Skeletal muscle tissue (tissue), 4 donors: ENCODE results near the gene CAMK1D. TPM values are rescaled to one million over a fixed set of nuclear protein-coding genes. Genes with fewer than 3 reads are reported as not detected.
"Not testable (repeated sequence)": the region's sequence is repeated elsewhere in the genome, so short reads cannot be mapped to it uniquely, and the experiment has no call there.

Source experiments
- H3K27ac ChIP-seq: one replicate; pipeline ENCODE4 v1.7.0; 2013; ENCODE audit warnings: mild to moderate bottlenecking, low read depth, low read length, inconsistent platforms
- H3K27me3 ChIP-seq, 3 donors: one replicate each; pipeline ENCODE4 v1.7.0; 2013; ENCODE audit warnings: low read length in 3 of 3; ENCODE audit not compliant: control insufficient read depth in 3 of 3, insufficient read depth in 3 of 3
- H3K36me3 ChIP-seq, 3 donors: one replicate each; pipeline ENCODE4 v1.7.0; 2013; ENCODE audit warnings: low read length in 3 of 3; ENCODE audit not compliant: control insufficient read depth in 3 of 3, insufficient read depth in 3 of 3
- H3K4me1 ChIP-seq, 3 donors: one replicate each; pipeline ENCODE4 v1.7.0; 2013; ENCODE audit warnings: low read length in 3 of 3, mild to moderate bottlenecking in 3 of 3; ENCODE audit not compliant: control insufficient read depth in 3 of 3, insufficient read depth in 3 of 3
- H3K4me3 ChIP-seq, 3 donors: one replicate each; pipeline ENCODE4 v1.7.0; 2013; ENCODE audit warnings: low read length in 3 of 3
- H3K9ac ChIP-seq, 3 donors: one replicate each; pipeline ENCODE4 v1.7.0; 2013; ENCODE audit warnings: low read length in 3 of 3, mild to moderate bottlenecking in 3 of 3, moderate library complexity in 2 of 3, low read depth in 1 of 3
- H3K9me3 ChIP-seq, 3 donors: one replicate each; pipeline ENCODE4 v1.7.0; 2013; ENCODE audit warnings: low read length in 3 of 3; ENCODE audit not compliant: control insufficient read depth in 3 of 3
- total RNA-seq: library from RNA; depleted of rRNA; stranded (reverse); fragments of >200 nt; gene quantifications from one replicate; pipeline ENCODE4 v1.2.3, GENCODE V29; 2014
- donor health status: Osteomylitis.

CAMK1D gene
- total RNA-seq, 1 donor from 2014 or later: 2.1 TPM

DNA sequence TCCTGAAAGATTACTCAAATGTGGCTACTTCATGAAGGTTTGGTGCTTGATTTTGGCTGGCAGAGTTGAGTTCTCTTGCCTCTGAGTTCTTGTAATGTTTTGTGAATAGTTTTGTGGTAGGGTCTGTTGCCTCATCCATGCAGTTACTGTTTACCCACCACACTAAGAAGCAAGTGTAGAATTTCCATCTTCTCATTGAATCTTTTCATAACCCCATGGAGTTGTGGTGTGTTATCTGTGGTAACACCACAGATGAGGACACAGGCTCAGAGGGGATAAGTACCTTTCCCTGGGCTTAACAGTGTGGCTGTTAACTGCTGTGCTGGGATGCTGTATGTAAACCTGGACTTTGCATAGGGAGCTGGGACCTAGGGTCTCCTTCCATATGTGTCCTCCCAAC is 186.3 kb downstream of the CAMK1D start:
- H3K4me1 ChIP-seq: no peaks in the 10 kb centered on the region
- no peak overlapping the region for H3K4me3 ChIP-seq
- H3K27ac ChIP-seq: no peak overlapping the region
- H3K27me3 ChIP-seq: no peaks in the 10 kb centered on the region
- H3K9me3 ChIP-seq: no peaks in the 10 kb centered on the region
- no peak overlapping the region for H3K9ac ChIP-seq
- H3K36me3 ChIP-seq: no peaks in the 10 kb centered on the region

DNA sequence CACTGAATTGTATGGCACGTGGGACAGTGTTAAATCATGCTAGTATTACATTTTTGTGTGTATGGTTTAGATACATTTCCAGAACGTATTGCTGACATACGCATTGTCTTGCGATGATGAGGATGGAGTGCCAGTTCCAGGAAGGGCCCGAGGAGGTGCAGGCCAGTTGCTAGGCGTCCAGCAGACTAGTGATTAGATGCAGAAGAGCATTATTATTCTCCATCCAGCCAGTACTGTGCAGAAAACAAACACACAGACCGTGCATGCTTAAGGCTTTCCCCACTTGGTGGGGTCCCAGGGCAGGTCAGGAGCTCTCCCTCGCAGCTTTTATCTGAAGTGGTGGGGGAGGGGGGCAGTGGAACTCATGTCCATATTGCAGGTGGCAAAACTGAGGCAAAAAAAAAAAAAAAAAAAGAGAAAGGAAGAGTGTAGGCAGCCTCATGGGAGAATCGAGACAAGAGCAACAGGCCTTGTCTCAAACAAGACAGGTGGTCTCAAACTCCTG is 189.2 kb downstream of the CAMK1D start:
- Histone ChIP-seq H3K9ac (no peak overlapping the region), H3K9me3 (no peaks in the 10 kb centered on the region), H3K27me3 (no peaks in the 10 kb centered on the region), H3K36me3 (no peaks in the 10 kb centered on the region), H3K4me1 (no peaks in the 10 kb centered on the region), H3K27ac (no peak overlapping the region), H3K4me3 (no peak overlapping the region)

DNA sequence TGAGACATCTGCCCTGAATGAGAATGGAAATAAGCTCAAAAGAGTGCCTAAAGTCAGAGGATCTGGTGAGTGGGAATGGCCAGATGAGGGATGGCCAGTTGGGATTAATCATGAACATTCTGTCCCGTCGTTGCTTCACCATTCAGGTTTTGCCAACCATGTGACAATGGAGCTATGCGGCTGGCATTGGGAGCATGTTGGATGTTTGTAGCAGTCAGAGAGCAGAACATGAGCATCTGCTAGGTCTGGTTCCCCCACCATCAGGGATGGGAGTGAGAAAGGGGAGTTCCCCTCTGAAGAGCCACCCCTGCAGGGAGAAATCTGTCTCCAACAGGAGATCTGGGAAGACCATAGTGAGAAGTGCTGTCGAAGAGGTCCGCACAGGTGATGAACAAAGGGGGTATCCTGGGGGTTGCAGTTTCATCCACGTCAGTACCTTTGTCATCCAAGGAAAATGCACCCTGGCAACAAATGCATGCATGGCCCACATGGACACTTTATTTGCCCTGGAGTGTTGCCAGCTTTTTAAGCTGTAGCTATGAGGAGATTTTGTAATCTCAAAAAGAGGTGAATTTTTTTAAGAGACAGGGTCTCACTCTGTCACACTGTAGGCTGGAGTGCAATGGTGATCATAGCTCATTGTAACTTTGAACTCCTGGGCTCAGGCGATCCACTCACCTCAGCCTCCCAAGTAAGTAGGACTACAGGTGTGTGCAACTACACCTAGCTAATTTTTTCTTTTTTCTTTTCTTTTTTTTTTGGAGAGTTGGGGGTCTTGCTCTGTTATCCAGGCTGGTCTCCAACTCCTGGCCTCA is 190.2 kb downstream of the CAMK1D start:
- Histone ChIP-seq H3K27me3 (no peaks in the 10 kb centered on the region), H3K4me1 (no peaks in the 10 kb centered on the region), H3K9me3 (no peaks in the 10 kb centered on the region), H3K27ac (no peak overlapping the region), H3K4me3 (no peak overlapping the region), H3K36me3 (no peaks in the 10 kb centered on the region), H3K9ac (no peak overlapping the region)

DNA sequence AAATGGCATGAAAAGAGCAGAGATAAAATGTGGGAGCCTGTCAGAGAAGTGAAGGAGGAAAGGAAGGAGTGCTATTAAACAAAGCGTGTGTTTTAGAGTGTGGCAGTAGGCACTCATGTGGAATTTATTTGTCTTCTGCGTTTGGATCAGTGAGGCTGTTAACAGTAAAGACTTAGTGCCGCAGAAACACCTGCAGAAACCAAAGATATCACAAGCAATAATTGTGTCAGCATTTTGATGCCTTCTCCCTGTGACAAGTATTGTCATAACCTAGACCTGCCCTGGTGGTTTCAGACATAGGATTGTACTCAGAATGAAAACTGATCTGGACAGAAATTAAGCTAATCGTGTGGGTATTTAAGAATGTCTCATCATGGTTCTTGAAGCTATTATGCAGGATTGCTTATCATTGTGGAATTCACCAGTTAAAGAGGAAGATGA is 191.0 kb downstream of the CAMK1D start:
- Histone ChIP-seq H3K4me3 (no peak overlapping the region), H3K9ac (no peak overlapping the region), H3K4me1 (no peaks in the 10 kb centered on the region), H3K27ac (no peak overlapping the region), H3K9me3 (no peaks in the 10 kb centered on the region), H3K36me3 (no peaks in the 10 kb centered on the region), H3K27me3 (no peaks in the 10 kb centered on the region)

DNA sequence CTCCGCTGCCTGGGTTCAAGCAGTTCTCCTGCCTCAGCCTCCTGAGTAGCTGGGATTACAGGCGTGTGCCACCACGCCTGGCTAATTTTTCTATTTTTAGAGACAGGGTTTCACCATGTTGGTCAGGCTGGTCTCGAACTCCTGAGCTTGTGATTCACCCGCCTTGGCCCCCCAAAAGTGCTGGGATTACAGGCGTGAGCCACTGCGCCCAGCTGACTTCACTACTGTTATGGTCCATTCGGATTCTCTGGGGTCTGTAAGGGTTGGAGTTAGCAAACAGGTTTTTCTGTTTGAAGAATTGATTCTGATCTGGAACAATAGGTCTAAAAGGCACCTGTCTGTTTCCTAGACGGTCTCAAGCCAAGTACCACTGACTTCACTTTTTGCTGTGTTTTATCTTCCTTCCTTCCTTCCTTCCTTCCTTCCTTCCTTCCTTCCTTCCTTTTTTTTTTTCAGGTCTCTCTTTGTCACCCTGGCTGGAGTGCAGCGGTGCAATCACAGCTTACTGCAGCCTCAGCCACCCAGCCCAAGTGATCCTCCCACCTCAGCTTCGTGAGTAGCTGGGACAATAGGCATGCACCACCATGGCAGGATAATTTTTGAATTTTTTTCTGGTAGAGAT is 192.2 kb downstream of the CAMK1D start:
- Histone ChIP-seq H3K9me3 (peaks cover 0 to 4% (median 0%) of the 10 kb centered on the region in 3 donors), H3K27me3 (no peaks in the 10 kb centered on the region), H3K36me3 (no peaks in the 10 kb centered on the region), H3K9ac (no peak overlapping the region), H3K4me3 (no peak overlapping the region), H3K4me1 (no peaks in the 10 kb centered on the region), H3K27ac (no peak overlapping the region)

DNA sequence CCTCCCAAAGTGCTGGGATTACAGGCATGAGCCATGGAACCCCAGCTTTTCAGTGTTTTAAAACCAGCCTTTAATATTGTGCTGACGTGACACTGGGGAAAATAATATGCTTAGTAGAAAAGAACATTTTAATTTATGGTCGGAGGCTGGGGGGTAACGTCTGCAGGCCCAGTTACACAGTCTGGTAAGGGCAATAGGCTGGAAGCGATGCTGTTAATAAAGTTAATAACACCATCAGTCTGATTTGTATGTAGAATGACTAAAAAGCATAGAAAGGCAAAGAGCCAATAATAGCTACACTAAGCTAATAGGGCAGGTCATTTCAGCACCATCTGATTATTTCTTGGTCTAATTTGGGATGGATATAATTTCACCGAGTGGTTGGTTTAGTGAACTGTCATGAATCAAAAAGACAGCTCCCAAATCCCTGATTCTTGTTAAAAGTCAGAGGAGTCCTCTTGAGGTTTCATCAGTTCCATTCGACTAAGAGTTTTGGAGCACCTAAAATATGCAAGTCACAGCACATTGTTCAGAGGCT is 192.9 kb downstream of the CAMK1D start:
- no peaks in the 10 kb centered on the region for H3K27me3 ChIP-seq
- no peak overlapping the region for H3K27ac ChIP-seq
- no peak overlapping the region for H3K4me3 ChIP-seq
- no peak overlapping the region for H3K9ac ChIP-seq
- H3K36me3 ChIP-seq: no peaks in the 10 kb centered on the region
- peaks cover 0 to 4% (median 0%) of the 10 kb centered on the region in 3 donors for H3K9me3 ChIP-seq
- H3K4me1 ChIP-seq: no peaks in the 10 kb centered on the region

DNA sequence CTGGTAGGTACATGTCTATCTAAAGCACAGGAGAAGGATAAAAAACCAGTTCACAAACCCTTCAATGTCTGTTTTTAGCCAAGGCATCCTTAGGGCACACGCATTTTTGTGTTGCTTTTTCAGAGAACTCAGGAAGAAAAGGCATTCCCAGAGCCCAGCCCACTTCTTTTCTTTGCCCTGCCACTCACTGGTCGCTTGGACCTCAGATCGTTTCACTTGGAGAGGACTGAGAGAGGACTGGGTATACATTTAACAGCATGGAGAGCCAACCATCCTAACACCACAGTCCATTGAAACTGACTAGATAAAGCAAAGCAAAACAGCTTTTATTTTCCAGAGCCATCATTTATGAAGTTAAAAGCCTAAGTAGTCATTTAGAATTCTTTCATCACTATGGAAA is 194.2 kb downstream of the CAMK1D start:
- H3K27ac ChIP-seq: no peak overlapping the region
- H3K4me1 ChIP-seq: no peaks in the 10 kb centered on the region
- no peaks in the 10 kb centered on the region for H3K36me3 ChIP-seq
- no peak overlapping the region for H3K9ac ChIP-seq
- H3K27me3 ChIP-seq: no peaks in the 10 kb centered on the region
- no peak overlapping the region for H3K4me3 ChIP-seq
- H3K9me3 ChIP-seq: peaks cover 0 to 5% (median 0%) of the 10 kb centered on the region in 3 donors

DNA sequence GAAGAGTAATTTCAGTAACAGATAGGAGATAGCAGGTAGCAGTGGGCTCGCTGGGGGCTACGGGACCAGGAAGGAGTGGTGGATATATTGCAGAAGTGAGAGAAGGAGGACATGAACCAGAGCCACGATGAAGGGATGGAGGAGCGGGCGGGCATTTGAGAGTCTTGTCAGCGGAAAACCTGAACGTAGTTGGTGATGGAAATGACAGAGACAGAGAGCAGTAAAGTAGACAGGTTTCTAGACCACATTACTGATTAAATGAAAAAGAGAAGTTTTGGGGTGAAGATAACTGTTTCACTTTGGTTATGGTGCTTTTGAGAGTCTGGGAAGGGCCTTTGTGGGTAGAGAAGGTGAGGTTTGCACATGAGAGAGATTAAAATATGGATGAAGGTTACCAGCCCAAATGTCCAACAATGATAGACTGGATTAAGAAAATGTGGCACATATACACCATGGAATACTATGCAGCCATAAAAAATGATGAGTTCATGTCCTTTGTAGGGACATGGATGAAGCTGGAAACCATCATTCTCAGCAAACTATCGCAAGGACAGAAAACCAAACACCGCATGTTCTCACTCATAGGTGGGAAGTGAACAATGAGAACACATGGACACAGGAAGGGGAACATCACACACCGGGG is 196.9 kb downstream of the CAMK1D start:
- not testable (repeated sequence) for H3K9ac ChIP-seq, H3K36me3 ChIP-seq, H3K4me1 ChIP-seq, H3K27ac ChIP-seq, H3K27me3 ChIP-seq, H3K9me3 ChIP-seq, H3K4me3 ChIP-seq

DNA sequence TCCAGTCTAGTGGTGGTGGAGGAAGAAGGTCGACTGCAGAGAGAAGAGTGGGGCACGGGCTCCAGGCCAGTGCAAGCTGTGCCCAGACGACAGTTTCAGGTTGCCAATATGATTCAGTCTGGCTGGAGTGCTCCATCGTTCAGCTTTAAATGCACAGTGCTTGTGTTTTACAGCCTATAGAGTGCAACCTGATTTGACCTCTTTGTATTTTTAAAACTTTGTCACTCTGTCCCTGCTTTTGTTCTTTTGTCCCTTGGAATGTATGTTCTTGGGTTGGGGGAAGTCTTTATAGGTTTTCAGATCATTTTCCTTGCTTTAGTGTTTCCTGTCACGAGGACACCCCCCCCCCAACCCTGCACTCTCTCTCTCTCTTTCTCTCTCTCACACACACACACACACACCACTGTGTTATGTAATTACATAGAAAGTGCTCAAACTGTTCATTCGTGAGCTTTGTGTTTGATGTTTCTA is 198.0 kb downstream of the CAMK1D start:
- Histone ChIP-seq H3K4me1 (no peaks in the 10 kb centered on the region), H3K9me3 (peaks cover 0 to 5% (median 0%) of the 10 kb centered on the region in 3 donors), H3K36me3 (no peaks in the 10 kb centered on the region), H3K4me3 (no peak overlapping the region), H3K27me3 (no peaks in the 10 kb centered on the region), H3K9ac (no peak overlapping the region), H3K27ac (no peak overlapping the region)
